Measurements from ENCODE around the gene NEDD8.

Gene NEDD8

GRCh38 chr14:24186831-24187538 lies 45.2 kb downstream of the NEDD8 start:
- DNase-seq (ENCODE audit: extremely low read depth, low read depth): no peak
- H3K4me3 ChIP-seq (replicated peaks; ENCODE audit: low read depth, low read length): peak overlapping the region; percentile 89
- TF ChIP-seq CTCF (IDR thresholded peaks at IDR 0.05; ENCODE audit: low read depth, low read length, missing control alignments): no peak

- DNase-seq (ENCODE audit: extremely low read depth, low read depth): no peak
- TF ChIP-seq CTCF (IDR thresholded peaks at IDR 0.05; ENCODE audit: low read depth, low read length, missing control alignments): no peak
- H3K4me3 ChIP-seq (replicated peaks; ENCODE audit: low read depth, low read length): no peak overlapping the region
These were observed 46.4 kb downstream of the NEDD8 start for GRCh38 chr14:24185741-24186140.

- no peak overlapping the region for H3K4me3 ChIP-seq (replicated peaks; ENCODE audit: low read depth, low read length)
- DNase-seq (ENCODE audit: extremely low read depth, low read depth): no peak
- no peak for TF ChIP-seq CTCF (IDR thresholded peaks at IDR 0.05; ENCODE audit: low read depth, low read length, missing control alignments)
These were observed 47.1 kb downstream of the NEDD8 start for GRCh38 chr14:24185026-24185425.

- no peak overlapping the region for H3K4me3 ChIP-seq (replicated peaks; ENCODE audit: low read depth, low read length)
- no peak for TF ChIP-seq CTCF (IDR thresholded peaks at IDR 0.05; ENCODE audit: low read depth, low read length, missing control alignments)
- no peak for DNase-seq (ENCODE audit: extremely low read depth, low read depth)
These were observed 47.8 kb downstream of the NEDD8 start for GRCh38 chr14:24184104-24184970.

GRCh38 chr14:24183014-24183481 lies 49.1 kb downstream of the NEDD8 start:
- no peak for TF ChIP-seq CTCF (IDR thresholded peaks at IDR 0.05; ENCODE audit: low read depth, low read length, missing control alignments)
- no peak for DNase-seq (ENCODE audit: extremely low read depth, low read depth)
- no peak overlapping the region for H3K4me3 ChIP-seq (replicated peaks; ENCODE audit: low read depth, low read length)

- H3K4me3 ChIP-seq (replicated peaks; ENCODE audit: low read depth, low read length): no peak overlapping the region
- TF ChIP-seq CTCF (IDR thresholded peaks at IDR 0.05; ENCODE audit: low read depth, low read length, missing control alignments): no peak
- no peak for DNase-seq (ENCODE audit: extremely low read depth, low read depth)
These were observed 49.9 kb downstream of the NEDD8 start for GRCh38 chr14:24182110-24182882.
